BLaER1 treated with 17β-estradiol and CSF1 and Interleukin-3, amounts not matched to agents 10 nM and 100 nM (cell line): Measurements from ENCODE around the gene SPATA1.
A peak's percentile ranks its signal among the peaks of the same experiment; 100 is the strongest.

Experiments
- H3K27ac ChIP-seq, 11 experiments: shearing (Covaris generic); formaldehyde crosslinking; 2 replicates each; pipeline ENCODE4 v1.8.1; 2022
- H3K27me3 ChIP-seq, 11 experiments: shearing (Covaris generic); formaldehyde crosslinking; 2 replicates each; pipeline ENCODE4 v1.8.1; 2022
- H3K36me3 ChIP-seq, 11 experiments: shearing (Covaris generic); formaldehyde crosslinking; 2 replicates each; pipeline ENCODE4 v1.8.1; 2022
- H3K4me1 ChIP-seq, 10 experiments: shearing (Covaris generic); formaldehyde crosslinking; 2 replicates each; pipeline ENCODE4 v1.8.1; 2022
- H3K4me2 ChIP-seq, 11 experiments: shearing (Covaris generic); formaldehyde crosslinking; 2 replicates each; pipeline ENCODE4 v1.8.1; 2022
- H3K4me3 ChIP-seq, 10 experiments: shearing (Covaris generic); formaldehyde crosslinking; 2 replicates each; pipeline ENCODE4 v1.8.1; 2022
- H3K9ac ChIP-seq, 11 experiments: shearing (Covaris generic); formaldehyde crosslinking; 2 replicates each; pipeline ENCODE4 v1.8.1; 2022
- H3K9me3 ChIP-seq, 11 experiments: shearing (Covaris generic); formaldehyde crosslinking; replicated peaks in 1 of 11; 2 replicates each; pipeline ENCODE4 v1.8.1; 2022
- H4K20me1 ChIP-seq, 11 experiments: shearing (Covaris generic); formaldehyde crosslinking; 2 replicates each; pipeline ENCODE4 v1.8.1; 2022
- Cebpa-rat ChIP-seq, 11 experiments: shearing (Covaris generic); IDR thresholded peaks; 2 replicates each; pipeline ENCODE4 v1.8.1; 2022

SPATA1 gene

GRCh38 chr1:84488107-84488506 is 18.1 kb upstream of the SPATA1 start:
- H3K9ac ChIP-seq = no peak overlapping the region
- H3K27ac ChIP-seq = no peak overlapping the region
- TF ChIP-seq Cebpa-rat (IDR thresholded peaks at IDR 0.05) = no peak
- H4K20me1 ChIP-seq = peaks cover 0 to 72% (median 23%) of the 10 kb centered on the region in 11 experiments; a peak in 14 of 22 replicates
- peaks cover 0 to 43% (median 0%) of the 10 kb centered on the region in 10 experiments; a peak in 6 of 20 replicates for H3K4me1 ChIP-seq
- peak overlapping the region in 3 of 11 experiments; percentile 11 to 25 (median 24); a peak in 1 of 22 replicates for H3K4me2 ChIP-seq
- H3K36me3 ChIP-seq = peaks cover 71 to 100% (median 82%) of the 10 kb centered on the region in 11 experiments
- peaks cover 0 to 21% (median 10%) of the 10 kb centered on the region in 11 experiments; a peak in 12 of 22 replicates for H3K9me3 ChIP-seq
- H3K27me3 ChIP-seq = no peaks in the 10 kb centered on the region
- no peak overlapping the region for H3K4me3 ChIP-seq

DNA sequence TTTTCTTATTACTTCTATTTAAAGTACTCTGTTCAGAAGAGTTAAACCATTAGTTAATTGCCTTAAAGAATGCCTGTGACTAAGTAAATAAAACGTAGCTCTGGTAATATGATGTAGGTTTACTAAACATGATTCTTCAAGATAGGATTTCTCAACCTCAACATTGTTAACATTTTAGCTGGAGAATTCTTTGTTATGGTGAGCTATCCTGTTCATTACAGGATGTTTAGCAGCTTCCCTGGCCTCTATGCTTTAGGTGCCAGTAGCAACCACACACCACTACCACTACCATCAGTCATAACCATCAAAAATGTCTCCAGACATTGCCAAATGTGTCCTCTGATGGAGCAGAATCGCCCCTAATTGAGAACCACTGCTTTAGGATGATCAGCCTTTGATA is 16.4 kb upstream of the SPATA1 start:
- Histone ChIP-seq H3K9me3 (peaks cover 0 to 15% (median 9%) of the 10 kb centered on the region in 11 experiments; a peak in 12 of 22 replicates), H3K36me3 (peaks cover 71 to 100% (median 82%) of the 10 kb centered on the region in 11 experiments), H3K4me3 (no peak overlapping the region), H3K27ac (no peak overlapping the region), H3K9ac (no peak overlapping the region), H3K4me1 (peaks cover 0 to 43% (median 0%) of the 10 kb centered on the region in 10 experiments; a peak in 6 of 20 replicates), H4K20me1 (peaks cover 0 to 72% (median 25%) of the 10 kb centered on the region in 11 experiments; a peak in 15 of 22 replicates), H3K27me3 (no peaks in the 10 kb centered on the region), H3K4me2 (no peak overlapping the region)
- no peak for TF ChIP-seq Cebpa-rat (IDR thresholded peaks at IDR 0.05)

DNA sequence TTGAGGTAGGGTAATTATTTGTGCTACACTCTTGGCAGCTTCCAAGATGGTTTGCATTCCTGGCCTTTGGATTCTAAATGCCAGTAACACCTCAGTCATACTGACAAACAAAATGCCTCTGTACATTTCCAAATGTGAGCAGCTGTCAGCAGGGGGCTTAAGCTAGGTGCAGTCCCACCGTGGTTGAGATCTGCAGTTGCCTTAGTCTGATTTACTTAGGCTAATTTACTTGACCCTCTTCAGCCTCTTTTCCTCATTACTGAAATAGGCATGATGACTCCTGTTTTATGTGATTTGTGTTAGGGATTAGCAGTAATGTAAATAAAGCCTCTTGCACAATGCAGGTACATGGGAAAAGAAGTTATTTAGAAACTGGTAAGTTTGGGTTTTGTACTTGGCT is 13.5 kb upstream of the SPATA1 start:
- Histone ChIP-seq H3K4me3 (no peak overlapping the region), H3K4me2 (no peak overlapping the region), H3K36me3 (peaks cover 80 to 100% (median 88%) of the 10 kb centered on the region in 11 experiments), H3K27ac (no peak overlapping the region), H3K27me3 (no peaks in the 10 kb centered on the region), H3K9me3 (no peaks in the 10 kb centered on the region), H3K4me1 (peaks cover under 1 to 33% (median 6%) of the 10 kb centered on the region in 10 experiments; a peak in 13 of 20 replicates), H4K20me1 (peaks cover 4 to 65% (median 25%) of the 10 kb centered on the region in 11 experiments; a peak in 15 of 22 replicates), H3K9ac (no peak overlapping the region)
- no peak for TF ChIP-seq Cebpa-rat (IDR thresholded peaks at IDR 0.05)

- H3K36me3 ChIP-seq = peaks cover 90 to 100% (median 95%) of the 10 kb centered on the region in 11 experiments
- H3K27ac ChIP-seq = no peak overlapping the region
- peaks cover 5 to 33% (median 13%) of the 10 kb centered on the region in 10 experiments; a peak in 17 of 20 replicates for H3K4me1 ChIP-seq
- no peaks in the 10 kb centered on the region for H3K9me3 ChIP-seq
- TF ChIP-seq Cebpa-rat (IDR thresholded peaks at IDR 0.05) = no peak
- H3K4me2 ChIP-seq = no peak overlapping the region
- no peak overlapping the region for H3K4me3 ChIP-seq
- H3K9ac ChIP-seq = no peak overlapping the region
- H3K27me3 ChIP-seq = no peaks in the 10 kb centered on the region
- H4K20me1 ChIP-seq = peaks cover 7 to 65% (median 29%) of the 10 kb centered on the region in 11 experiments; a peak in 16 of 22 replicates
Observed at GRCh38 chr1:84493747-84494146, 12.4 kb upstream of the SPATA1 start.

DNA sequence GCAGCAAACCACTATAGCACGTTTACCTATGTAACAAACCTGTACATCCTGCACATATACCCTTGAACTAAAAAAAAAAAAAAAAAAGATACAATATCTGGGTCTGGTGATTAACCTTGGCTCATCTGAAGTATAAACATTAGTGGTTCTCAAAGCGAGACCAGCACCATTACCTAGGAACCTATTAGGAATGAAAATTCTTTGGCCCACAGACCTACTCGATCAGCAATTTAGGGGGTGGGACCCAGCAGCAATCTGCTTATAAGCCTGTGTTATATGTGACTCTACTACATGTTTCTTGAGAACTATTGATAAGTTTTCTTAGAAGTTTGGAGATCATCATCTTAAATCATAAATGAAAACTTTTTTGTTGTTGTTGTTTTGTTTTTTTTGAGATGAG is 9.7 kb upstream of the SPATA1 start:
- Histone ChIP-seq H3K4me3 (no peak overlapping the region), H3K9ac (no peak overlapping the region), H3K27ac (no peak overlapping the region), H3K36me3 (peaks cover 91 to 100% (median 98%) of the 10 kb centered on the region in 11 experiments), H3K9me3 (no peaks in the 10 kb centered on the region), H3K4me2 (no peak overlapping the region), H4K20me1 (peaks cover 29 to 79% (median 52%) of the 10 kb centered on the region in 11 experiments; a peak in 21 of 22 replicates), H3K4me1 (peaks cover 10 to 35% (median 14%) of the 10 kb centered on the region in 10 experiments; a peak in 18 of 20 replicates), H3K27me3 (no peaks in the 10 kb centered on the region)
- no peak for TF ChIP-seq Cebpa-rat (IDR thresholded peaks at IDR 0.05)

DNA sequence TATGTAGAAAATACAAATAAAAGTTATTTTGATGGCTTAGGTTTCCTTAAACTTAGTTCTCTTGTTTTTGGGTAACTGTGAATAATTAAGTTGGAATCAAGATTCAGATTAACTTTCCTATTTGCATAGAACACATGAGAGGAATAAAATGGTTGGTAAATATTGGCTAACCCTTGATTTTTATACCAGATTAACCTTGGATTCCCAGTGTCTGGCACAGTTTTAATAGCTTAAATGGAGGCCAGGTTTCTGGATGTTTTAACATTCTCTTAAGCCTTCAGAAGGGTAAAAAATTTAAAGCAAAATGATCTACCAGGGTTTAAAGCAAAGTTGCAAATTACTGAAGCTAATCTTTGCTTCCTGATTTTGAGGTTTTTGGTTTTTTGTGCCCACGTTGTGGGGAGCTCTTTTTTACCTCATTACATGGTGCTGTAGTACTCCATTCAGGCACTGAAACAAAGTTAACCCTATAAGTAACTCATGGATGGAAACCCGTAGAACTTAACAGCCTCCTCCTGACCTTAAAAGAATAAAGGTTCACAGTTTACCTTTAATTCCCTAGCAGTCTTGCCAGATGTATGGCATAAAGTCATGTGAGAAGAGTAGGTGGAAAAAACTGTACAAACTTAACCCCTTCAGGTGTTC is 8.4 kb upstream of the SPATA1 start:
- Histone ChIP-seq H3K9me3 (no peaks in the 10 kb centered on the region), H3K4me1 (peaks cover 12 to 41% (median 22%) of the 10 kb centered on the region in 10 experiments; a peak in 18 of 20 replicates), H3K27me3 (no peaks in the 10 kb centered on the region), H4K20me1 (peaks cover 37 to 90% (median 64%) of the 10 kb centered on the region in 11 experiments), H3K36me3 (peaks cover 82 to 100% (median 96%) of the 10 kb centered on the region in 11 experiments), H3K27ac (no peak overlapping the region), H3K9ac (no peak overlapping the region), H3K4me3 (no peak overlapping the region), H3K4me2 (peak overlapping the region in 6 of 11 experiments; percentile 7 to 41 (median 28); a peak in 8 of 22 replicates)
- TF ChIP-seq Cebpa-rat (IDR thresholded peaks at IDR 0.05) = no peak

- H4K20me1 ChIP-seq = peaks cover 59 to 77% (median 70%) of the 10 kb centered on the region in 11 experiments
- H3K4me3 ChIP-seq = 0 out of 20 replicates have a peak overlapping the region, but pooled peaks of 1 of the 10 experiments have one; percentile 90
- H3K4me1 ChIP-seq = peaks cover 32 to 61% (median 43%) of the 10 kb centered on the region in 10 experiments
- H3K9me3 ChIP-seq = no peaks in the 10 kb centered on the region
- H3K36me3 ChIP-seq = peaks cover 33 to 62% (median 53%) of the 10 kb centered on the region in 11 experiments
- TF ChIP-seq Cebpa-rat (IDR thresholded peaks at IDR 0.05) = no peak
- no peaks in the 10 kb centered on the region for H3K27me3 ChIP-seq
- H3K9ac ChIP-seq = peak overlapping the region in 3 of 11 experiments; percentile 30 to 98 (median 97); a peak in 4 of 22 replicates
- H3K4me2 ChIP-seq = peak overlapping the region; percentile 80 to 94 (median 90); a peak in 18 of 22 replicates
- H3K27ac ChIP-seq = no peak overlapping the region
Observed at GRCh38 chr1:84502927-84503326, 3.3 kb upstream of the SPATA1 start.

- H3K27ac ChIP-seq = peak overlapping the region; percentile 89 to 98 (median 95)
- no peaks in the 10 kb centered on the region for H3K27me3 ChIP-seq
- H4K20me1 ChIP-seq = peaks cover 50 to 58% (median 53%) of the 10 kb centered on the region in 11 experiments
- peaks cover 25 to 49% (median 42%) of the 10 kb centered on the region in 11 experiments for H3K36me3 ChIP-seq
- H3K4me1 ChIP-seq = peaks cover 31 to 57% (median 42%) of the 10 kb centered on the region in 10 experiments
- H3K9me3 ChIP-seq = peaks cover 10 to 14% (median 12%) of the 10 kb centered on the region in 11 experiments; a peak in 21 of 22 replicates
- peak overlapping the region; percentile 80 to 94 (median 90) for H3K4me2 ChIP-seq
- no peak; a peak in 1 of 22 replicates for TF ChIP-seq Cebpa-rat (IDR thresholded peaks at IDR 0.05)
- peak overlapping the region; percentile 87 to 99 (median 97) for H3K9ac ChIP-seq
- H3K4me3 ChIP-seq = peak overlapping the region; percentile 78 to 96 (median 84)
Observed at GRCh38 chr1:84504580-84505492, 1.4 kb upstream of the SPATA1 start.
